ENCODE measurements around the gene ASPHD2.

The ASPHD2 gene

DNA sequence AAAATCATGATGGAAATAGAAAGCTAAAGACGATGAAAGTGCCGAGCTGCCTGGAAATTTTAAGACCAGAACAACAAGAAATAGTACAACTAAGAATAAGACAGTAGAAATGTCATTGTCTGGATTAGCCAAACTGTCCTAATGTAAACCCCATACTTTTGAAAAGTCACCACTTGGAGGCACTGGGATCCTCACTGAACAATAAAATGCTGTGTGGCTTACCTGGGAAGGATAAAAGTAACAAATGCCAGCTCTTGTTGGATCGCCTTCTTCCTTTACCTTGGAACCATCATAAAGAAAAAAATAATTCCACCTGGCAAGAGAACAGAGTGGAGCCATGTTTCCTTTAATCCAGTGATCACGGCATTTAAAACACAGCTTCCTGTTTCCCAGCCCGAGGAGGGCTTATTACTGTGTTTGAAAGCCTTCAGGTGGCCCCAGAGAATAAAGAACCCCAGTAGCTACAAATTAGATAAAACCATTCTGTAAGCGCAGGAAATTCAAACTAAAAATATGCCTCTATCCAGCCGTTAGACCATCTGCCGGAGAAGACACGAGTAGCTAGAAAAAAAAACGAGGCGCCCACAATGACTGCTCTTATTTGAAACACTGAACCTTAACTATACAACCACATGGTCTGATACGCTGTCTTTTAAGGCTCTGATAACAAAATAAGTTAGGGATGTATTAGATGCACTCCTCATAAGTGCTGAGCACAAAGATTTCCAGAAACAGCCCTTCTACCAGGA lies 50.2 kb downstream of the ASPHD2 start:
- Mint-ChIP-seq H3K4me3 (peak overlapping the region; percentile 31 to 68 (median 52)), H3K27me3 (ENCODE audit: low read depth) (no peaks in the 10 kb centered on the region), H3K9me3 (no peaks in the 10 kb centered on the region), H3K27ac (peak overlapping the region; percentile 51 to 85 (median 62)), H3K4me1 (peaks cover 51% of the 10 kb centered on the region), H3K36me3 (ENCODE audit: low read depth) (peaks cover 33% of the 10 kb centered on the region)
- TF ChIP-seq, protein P1, sequence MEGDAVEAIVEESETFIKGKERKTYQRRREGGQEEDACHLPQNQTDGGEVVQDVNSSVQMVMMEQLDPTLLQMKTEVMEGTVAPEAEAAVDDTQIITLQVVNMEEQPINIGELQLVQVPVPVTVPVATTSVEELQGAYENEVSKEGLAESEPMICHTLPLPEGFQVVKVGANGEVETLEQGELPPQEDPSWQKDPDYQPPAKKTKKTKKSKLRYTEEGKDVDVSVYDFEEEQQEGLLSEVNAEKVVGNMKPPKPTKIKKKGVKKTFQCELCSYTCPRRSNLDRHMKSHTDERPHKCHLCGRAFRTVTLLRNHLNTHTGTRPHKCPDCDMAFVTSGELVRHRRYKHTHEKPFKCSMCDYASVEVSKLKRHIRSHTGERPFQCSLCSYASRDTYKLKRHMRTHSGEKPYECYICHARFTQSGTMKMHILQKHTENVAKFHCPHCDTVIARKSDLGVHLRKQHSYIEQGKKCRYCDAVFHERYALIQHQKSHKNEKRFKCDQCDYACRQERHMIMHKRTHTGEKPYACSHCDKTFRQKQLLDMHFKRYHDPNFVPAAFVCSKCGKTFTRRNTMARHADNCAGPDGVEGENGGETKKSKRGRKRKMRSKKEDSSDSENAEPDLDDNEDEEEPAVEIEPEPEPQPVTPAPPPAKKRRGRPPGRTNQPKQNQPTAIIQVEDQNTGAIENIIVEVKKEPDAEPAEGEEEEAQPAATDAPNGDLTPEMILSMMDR (IDR thresholded peaks at IDR 0.05; ENCODE audit: unreplicated experiment in 3 of 3) = no peak

- peaks cover 59% of the 10 kb centered on the region for H3K4me1 Mint-ChIP-seq
- peak overlapping the region; percentile 51 to 85 (median 62) for H3K27ac Mint-ChIP-seq
- H3K9me3 Mint-ChIP-seq = no peaks in the 10 kb centered on the region
- no peaks in the 10 kb centered on the region for H3K27me3 Mint-ChIP-seq (ENCODE audit: low read depth)
- H3K36me3 Mint-ChIP-seq (ENCODE audit: low read depth) = peaks cover 27% of the 10 kb centered on the region
- H3K4me3 Mint-ChIP-seq = peak overlapping the region; percentile 31 to 68 (median 52)
- TF ChIP-seq, protein P1 (IDR thresholded peaks at IDR 0.05; ENCODE audit: unreplicated experiment in 3 of 3) = no peak
Measured at GRCh38 chr22:26479792-26480610, 50.9 kb downstream of the ASPHD2 start.

GRCh38 chr22:26480611-26480932 lies 51.5 kb downstream of the ASPHD2 start:
- Mint-ChIP-seq H3K4me3 (peak overlapping the region; percentile 12 to 19 (median 17)), H3K27ac (no peak overlapping the region), H3K27me3 (ENCODE audit: low read depth) (no peaks in the 10 kb centered on the region), H3K9me3 (no peaks in the 10 kb centered on the region), H3K36me3 (ENCODE audit: low read depth) (peaks cover 26% of the 10 kb centered on the region), H3K4me1 (peaks cover 64% of the 10 kb centered on the region)
- TF ChIP-seq, protein P1 (IDR thresholded peaks at IDR 0.05; ENCODE audit: unreplicated experiment in 3 of 3) = no peak

- Mint-ChIP-seq H3K27me3 (ENCODE audit: low read depth) (no peaks in the 10 kb centered on the region), H3K4me3 (peak overlapping the region; percentile 8 to 34 (median 17)), H3K9me3 (no peaks in the 10 kb centered on the region), H3K36me3 (ENCODE audit: low read depth) (peaks cover 26% of the 10 kb centered on the region), H3K27ac (peak overlapping the region in 2 of 3 experiments; percentile 24 to 61), H3K4me1 (peaks cover 71% of the 10 kb centered on the region)
- TF ChIP-seq, protein P1 (IDR thresholded peaks at IDR 0.05; ENCODE audit: unreplicated experiment in 3 of 3) = no peak
Measured at GRCh38 chr22:26481112-26481693, 52.1 kb downstream of the ASPHD2 start.

DNA sequence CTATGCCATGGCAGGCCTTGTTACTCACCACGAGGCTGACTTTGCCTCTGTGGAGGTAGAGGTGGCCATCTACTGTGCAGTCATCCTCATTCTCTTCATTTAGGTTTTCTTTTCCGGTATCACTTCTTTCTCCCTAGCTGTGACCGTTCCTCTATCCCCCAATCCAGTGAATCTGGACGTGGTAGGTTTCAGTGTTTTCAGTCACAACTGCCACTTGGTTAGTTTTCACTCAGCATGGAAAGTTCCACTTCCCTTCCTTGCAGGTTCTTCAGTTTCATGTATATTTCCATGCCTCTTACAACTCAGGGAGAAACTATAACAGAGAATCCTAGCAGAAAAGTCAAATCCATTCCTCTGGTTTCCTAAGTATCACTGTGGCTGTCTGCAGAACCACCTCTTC lies 52.6 kb downstream of the ASPHD2 start:
- TF ChIP-seq, protein P1 (IDR thresholded peaks at IDR 0.05; ENCODE audit: unreplicated experiment in 3 of 3) = no peak
- H3K4me3 Mint-ChIP-seq = peak overlapping the region; percentile 90 to 97 (median 95)
- peaks cover 74% of the 10 kb centered on the region for H3K4me1 Mint-ChIP-seq
- H3K27me3 Mint-ChIP-seq (ENCODE audit: low read depth) = no peaks in the 10 kb centered on the region
- H3K36me3 Mint-ChIP-seq (ENCODE audit: low read depth) = peaks cover 23% of the 10 kb centered on the region
- no peaks in the 10 kb centered on the region for H3K9me3 Mint-ChIP-seq
- H3K27ac Mint-ChIP-seq = peak overlapping the region; percentile 88 to 98 (median 98)

All from nephron (organoid).